Small intestine (tissue), 16 donors: ENCODE results near the gene EIF4ENIF1. TPM values are rescaled to one million over a fixed set of nuclear protein-coding genes. Genes with fewer than 3 reads are reported as not detected.

Experiments
- DNase-seq, 2 donors: peaks; one replicate each; pipeline versions ENCODE4 v3.0.0 to v3.0.0-alpha.2; 2013
- FAIRE-seq: peaks from 2 replicates; lab custom pipeline; 2012; peaks lifted over from hg19 to GRCh38; lab: Jason Lieb, UNC
- H3K27ac ChIP-seq, 3 donors: one replicate each; pipeline ENCODE4 v1.5.1; 2013; ENCODE audit warnings: low read length in 2 of 3, mild to moderate bottlenecking in 2 of 3, control low read depth in 1 of 3, inconsistent platforms in 1 of 3, low read depth in 1 of 3, moderate library complexity in 1 of 3
- H3K27me3 ChIP-seq, 3 donors: one replicate each; pipeline ENCODE4 v1.6.1; 2013; ENCODE audit warnings: low read length in 3 of 3, inconsistent platforms in 1 of 3; ENCODE audit not compliant: control insufficient read depth in 3 of 3, insufficient read depth in 3 of 3
- H3K36me3 ChIP-seq, 3 donors: one replicate each; pipeline ENCODE4 v1.6.1; 2013; ENCODE audit warnings: low read length in 3 of 3, inconsistent platforms in 1 of 3, low read depth in 1 of 3, mild to moderate bottlenecking in 1 of 3, moderate library complexity in 1 of 3; ENCODE audit not compliant: control insufficient read depth in 3 of 3, insufficient read depth in 2 of 3
- H3K4me1 ChIP-seq, 3 donors: one replicate each; pipeline ENCODE4 v1.6.1; 2013; ENCODE audit warnings: low read length in 2 of 3, inconsistent platforms in 1 of 3, low read depth in 1 of 3, mild to moderate bottlenecking in 1 of 3, moderate library complexity in 1 of 3; ENCODE audit not compliant: control insufficient read depth in 3 of 3, insufficient read depth in 2 of 3
- H3K4me3 ChIP-seq, 3 donors: one replicate each; pipeline ENCODE4 v1.5.1; 2013; ENCODE audit warnings: low read length in 3 of 3, control low read depth in 1 of 3, inconsistent platforms in 1 of 3, low read depth in 1 of 3, mild to moderate bottlenecking in 1 of 3, moderate library complexity in 1 of 3
- H3K9me3 ChIP-seq, 2 donors: one replicate each; pipeline ENCODE4 v1.6.1; 2013; ENCODE audit warnings: low read depth in 1 of 2, low read length in 1 of 2; ENCODE audit not compliant: control insufficient read depth in 2 of 2, insufficient read depth in 1 of 2
- WGBS, 3 donors: extraction: QIAGEN DNeasy Blood & Tissue Kit; methylation state at CpG; one replicate each; pipeline ENCODE4 v1.1.7; 2013; 5-methylcytosine and 5-hydroxymethylcytosine counted together
- long read RNA-seq, 10 donors: transcript quantifications; one replicate each; lab custom pipeline, GENCODE V29; 2026
- polyA plus RNA-seq, 4 donors: library from polyadenylated mRNA; stranded (reverse) in 3 of 4; unstranded in 1 of 4; fragments of 200-250 nt in 3 of 4; fragments of 120-200 nt in 1 of 4; gene quantifications; one replicate each; pipeline versions ENCODE4 v1.2.1 to v1.2.3, GENCODE V29; 2013
- donor health status: healthy with polysubstance abuse.
- donor health status: control.
- donor health status: control.
- donor health status: Bipolar disorder and iron deficiency.
- donor health status: healthy.

Gene EIF4ENIF1
- 10 to 100 TPM in 1 of 4 donors, 1 to 10 TPM in 3; 8.1 to 24.9 (median 9.1) TPM for polyA plus RNA-seq
- long read RNA-seq, donor 1, partial matches to known transcripts: 0 of 2 reads
- long read RNA-seq, donor 1, other reads (novel, unspliced or antisense): 0 of 2 reads
- long read RNA-seq, donor 2, partial matches to known transcripts: 0 of 1 reads
- long read RNA-seq, donor 2, other reads (novel, unspliced or antisense): 0 of 1 reads
- long read RNA-seq, donor 3, partial matches to known transcripts: 0 of 1 reads
- long read RNA-seq, donor 3, other reads (novel, unspliced or antisense): 0 of 1 reads
- long read RNA-seq, donor 4: 0 reads
- long read RNA-seq, donor 5: 0 reads
- long read RNA-seq, donor 6, partial matches to known transcripts: 24 of 25 reads
- long read RNA-seq, donor 6, other reads (novel, unspliced or antisense): 0 of 25 reads
- long read RNA-seq, donor 7, partial matches to known transcripts: 5 of 6 reads
- long read RNA-seq, donor 7, other reads (novel, unspliced or antisense): 0 of 6 reads
- long read RNA-seq, donor 8, partial matches to known transcripts: 0 of 1 reads
- long read RNA-seq, donor 8, other reads (novel, unspliced or antisense): 0 of 1 reads
- long read RNA-seq, donor 9, partial matches to known transcripts: 0 of 1 reads
- long read RNA-seq, donor 9, other reads (novel, unspliced or antisense): 0 of 1 reads
- long read RNA-seq, donor 10, partial matches to known transcripts: 5 of 8 reads
- long read RNA-seq, donor 10, other reads (novel, unspliced or antisense): 0 of 8 reads

- peaks cover 0 to 25% (median 0%) of the 10 kb centered on the region in 3 donors for H3K36me3 ChIP-seq
- FAIRE-seq (no peak), DNase-seq (peak; percentile 82 to 95)
- H3K9me3 ChIP-seq: no peaks in the 10 kb centered on the region
- WGBS, 3 donors: 0 to 1% (median 0%) methylated on average over 55 to 100 of the region's 100 CpGs
- H3K27ac ChIP-seq: peak within 1 kb of the TSS; percentile 83 to 98 (median 96)
- peaks cover 2 to 18% (median 2%) of the 10 kb centered on the region in 3 donors for H3K4me1 ChIP-seq
- H3K27me3 ChIP-seq: no peaks in the 10 kb centered on the region
- H3K4me3 ChIP-seq: peak within 1 kb of the TSS; percentile 85 to 97 (median 89)
These were observed at the start of gene EIF4ENIF1 for GRCh38 chr22:31489632-31490495. TSS of gene EIF4ENIF1 (minus strand) at chr22:31489842. CDS start at chr22:31488718, 1,124 bp downstream.

- Histone ChIP-seq H3K36me3 (peaks cover 0 to 4% (median 0%) of the 10 kb centered on the region in 3 donors), H3K4me1 (no peaks in the 10 kb centered on the region), H3K27me3 (no peaks in the 10 kb centered on the region), H3K27ac (no peak overlapping the region), H3K4me3 (no peak overlapping the region), H3K9me3 (no peaks in the 10 kb centered on the region)
- WGBS, 3 donors: 85 to 94% (median 88%) methylated on average over 5 of the region's 5 CpGs
- DNase-seq (no peak), FAIRE-seq (no peak)
These were observed 49.2 kb upstream of the EIF4ENIF1 start for GRCh38 chr22:31538815-31539214.

GRCh38 chr22:31537019-31537535 is 47.4 kb upstream of the EIF4ENIF1 start:
- WGBS, 3 donors: 76 to 78% (median 76%) methylated on average over 8 of the region's 8 CpGs
- Histone ChIP-seq H3K4me1 (no peaks in the 10 kb centered on the region), H3K4me3 (no peak overlapping the region), H3K36me3 (peaks cover 0 to 8% (median 0%) of the 10 kb centered on the region in 3 donors), H3K9me3 (no peaks in the 10 kb centered on the region), H3K27me3 (no peaks in the 10 kb centered on the region), H3K27ac (no peak overlapping the region)
- FAIRE-seq: no peak
- DNase-seq: peak in 1 of 2 donors; percentile 17

GRCh38 chr22:31533374-31533773 is 43.7 kb upstream of the EIF4ENIF1 start:
- Histone ChIP-seq H3K36me3 (peaks cover 0 to 14% (median 0%) of the 10 kb centered on the region in 3 donors), H3K4me1 (no peaks in the 10 kb centered on the region), H3K27me3 (no peaks in the 10 kb centered on the region), H3K9me3 (no peaks in the 10 kb centered on the region), H3K27ac (no peak overlapping the region), H3K4me3 (no peak overlapping the region)
- DNase-seq (no peak), FAIRE-seq (no peak)
- WGBS, 3 donors: 75 to 92% (median 82%) methylated on average over 5 of the region's 5 CpGs

GRCh38 chr22:31532060-31532459 is 42.4 kb upstream of the EIF4ENIF1 start:
- no peaks in the 10 kb centered on the region for H3K4me1 ChIP-seq
- no peak overlapping the region for H3K4me3 ChIP-seq
- no peaks in the 10 kb centered on the region for H3K9me3 ChIP-seq
- no peak overlapping the region for H3K27ac ChIP-seq
- FAIRE-seq: no peak
- H3K27me3 ChIP-seq: no peaks in the 10 kb centered on the region
- no peak for DNase-seq
- H3K36me3 ChIP-seq: peaks cover 0 to 14% (median 0%) of the 10 kb centered on the region in 3 donors
- 81 to 82% (median 82%) methylated on average over 1 of the region's 1 CpG for WGBS, 3 donors

GRCh38 chr22:31530823-31531195 is 41.2 kb upstream of the EIF4ENIF1 start:
- Histone ChIP-seq H3K4me3 (no peak overlapping the region), H3K4me1 (no peaks in the 10 kb centered on the region), H3K36me3 (peaks cover 0 to 14% (median 0%) of the 10 kb centered on the region in 3 donors), H3K27me3 (no peaks in the 10 kb centered on the region), H3K9me3 (no peaks in the 10 kb centered on the region), H3K27ac (peak overlapping the region in 1 of 3 donors; percentile 8)
- 74 to 94% (median 91%) methylated on average over 3 of the region's 3 CpGs for WGBS, 3 donors
- no peak for DNase-seq
- FAIRE-seq: no peak

- DNase-seq (no peak), FAIRE-seq (no peak)
- Histone ChIP-seq H3K27ac (no peak overlapping the region), H3K36me3 (peaks cover 0 to 10% (median 0%) of the 10 kb centered on the region in 3 donors), H3K4me1 (no peaks in the 10 kb centered on the region), H3K9me3 (no peaks in the 10 kb centered on the region), H3K4me3 (no peak overlapping the region), H3K27me3 (no peaks in the 10 kb centered on the region)
- 85 to 94% (median 88%) methylated on average over 7 of the region's 7 CpGs for WGBS, 3 donors
These were observed 36.6 kb upstream of the EIF4ENIF1 start for GRCh38 chr22:31526270-31526669.
